ENCODE data around the gene TTC12.

The TTC12 gene

DNA sequence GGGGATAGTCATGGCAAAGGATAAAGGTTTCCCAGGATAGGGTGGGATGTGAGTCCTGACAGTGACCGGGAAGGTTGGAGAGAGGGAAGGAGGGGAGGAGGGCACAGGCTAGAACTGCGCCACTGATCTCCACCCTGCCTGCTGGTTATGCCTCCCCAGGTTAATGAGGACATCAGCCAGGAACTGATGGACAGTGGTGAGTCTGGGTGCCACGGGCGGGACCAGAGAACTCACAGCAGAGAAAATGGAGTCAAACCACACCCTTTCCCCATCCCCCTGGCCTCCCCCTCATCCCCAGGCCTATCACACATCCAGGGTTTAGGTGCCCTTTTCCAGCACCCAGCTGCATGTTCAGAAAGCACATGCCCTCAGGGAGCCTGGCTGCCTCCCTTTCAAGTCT lies 83.4 kb downstream of the TTC12 start:
- Histone ChIP-seq H3K27ac (no peak overlapping the region), H3K9ac (no peak overlapping the region)
- no peak for TF ChIP-seq Cebpa-rat (IDR thresholded peaks at IDR 0.05)

DNA sequence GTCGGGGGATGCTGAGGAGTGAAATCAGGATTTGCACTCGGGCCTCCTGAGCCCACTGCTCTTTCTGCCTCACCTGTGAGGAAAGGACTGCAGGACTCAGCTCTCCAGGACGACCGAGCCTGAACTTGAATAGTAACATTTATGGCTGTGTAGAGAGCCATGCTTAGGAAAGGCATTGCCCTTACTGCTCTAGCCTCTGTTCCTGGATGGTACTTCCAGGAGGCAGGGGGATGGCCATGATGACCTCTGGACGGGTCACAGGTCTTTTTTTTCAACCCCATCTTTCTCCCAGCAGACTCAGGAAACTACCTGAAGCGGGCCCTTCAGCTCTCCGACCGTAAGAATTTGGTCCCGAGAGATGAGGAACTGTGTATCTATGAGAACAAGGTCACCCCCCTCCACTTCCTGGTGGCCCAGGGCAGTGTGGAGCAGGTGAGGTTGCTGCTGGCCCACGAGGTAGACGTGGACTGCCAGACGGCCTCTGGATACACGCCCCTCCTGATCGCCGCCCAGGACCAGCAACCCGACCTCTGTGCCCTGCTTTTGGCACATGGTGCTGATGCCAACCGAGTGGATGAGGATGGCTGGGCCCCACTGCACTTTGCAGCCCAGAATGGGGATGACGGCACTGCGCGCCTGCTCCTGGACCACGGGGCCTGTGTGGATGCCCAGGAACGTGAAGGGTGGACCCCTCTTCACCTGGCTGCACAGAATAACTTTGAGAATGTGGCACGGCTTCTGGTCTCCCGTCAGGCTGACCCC lies 84.5 kb downstream of the TTC12 start:
- Histone ChIP-seq H3K9me3 (no peaks in the 10 kb centered on the region), H4K20me1 (no peaks in the 10 kb centered on the region), H3K9ac (no peak overlapping the region), H3K4me2 (no peak overlapping the region), H3K27me3 (no peaks in the 10 kb centered on the region), H3K4me3 (no peak overlapping the region), H3K36me3 (no peaks in the 10 kb centered on the region), H3K27ac (no peak overlapping the region), H3K4me1 (peaks cover 25% of the 10 kb centered on the region)
- no peak for TF ChIP-seq Cebpa-rat (IDR thresholded peaks at IDR 0.05)

More for the DNA sequence above, 83.4 kb downstream of the TTC12 start:
- H4K20me1 ChIP-seq, result no peaks in the 10 kb centered on the region
- H3K36me3 ChIP-seq, result no peaks in the 10 kb centered on the region
- no peak overlapping the region for H3K4me2 ChIP-seq
- H3K27me3 ChIP-seq, result no peaks in the 10 kb centered on the region
- H3K4me3 ChIP-seq, result no peak overlapping the region
- peaks cover 25% of the 10 kb centered on the region for H3K4me1 ChIP-seq
- H3K9me3 ChIP-seq, result no peaks in the 10 kb centered on the region

DNA sequence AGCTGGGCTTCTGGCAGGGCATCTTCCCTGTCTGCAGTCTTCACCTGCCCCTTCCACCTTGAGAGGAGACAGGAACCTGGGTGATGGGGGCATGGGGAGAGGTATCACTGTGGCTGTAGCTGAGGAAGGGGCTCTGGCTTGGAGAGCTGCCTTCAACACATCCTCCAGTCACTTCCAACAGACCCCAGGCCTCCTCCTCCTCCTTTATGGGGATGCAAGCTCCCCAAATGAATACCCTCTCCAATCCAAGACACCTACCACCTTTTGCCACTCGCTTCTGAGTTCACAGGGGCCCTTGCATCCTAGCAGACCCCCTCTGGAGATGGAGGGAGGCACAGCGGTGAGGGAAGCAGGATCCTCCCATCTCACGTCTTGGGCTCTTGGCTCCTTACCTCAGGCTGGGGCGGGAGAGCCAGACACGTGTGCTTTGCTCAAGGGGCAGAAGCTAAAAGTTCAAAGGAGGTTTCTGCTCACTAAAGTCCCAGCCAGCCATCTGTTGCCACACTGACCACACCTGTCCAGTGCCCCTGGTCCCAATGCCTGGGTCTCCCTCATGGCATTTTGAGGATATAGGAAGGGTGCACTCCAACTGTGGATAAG lies 86.3 kb downstream of the TTC12 start:
- no peak for TF ChIP-seq Cebpa-rat (IDR thresholded peaks at IDR 0.05)
- Histone ChIP-seq H3K4me1 (peaks cover 12% of the 10 kb centered on the region), H3K9me3 (no peaks in the 10 kb centered on the region), H3K27me3 (no peaks in the 10 kb centered on the region), H3K4me2 (no peak overlapping the region), H3K27ac (no peak overlapping the region), H4K20me1 (no peaks in the 10 kb centered on the region), H3K4me3 (no peak overlapping the region), H3K9ac (no peak overlapping the region), H3K36me3 (no peaks in the 10 kb centered on the region)

GRCh38 chr11:113401718-113402117 lies 87.3 kb downstream of the TTC12 start:
- no peak overlapping the region for H3K4me2 ChIP-seq
- no peak for TF ChIP-seq Cebpa-rat (IDR thresholded peaks at IDR 0.05)
- no peak overlapping the region for H3K9ac ChIP-seq
- no peaks in the 10 kb centered on the region for H4K20me1 ChIP-seq
- no peak overlapping the region for H3K27ac ChIP-seq
- peaks cover 2% of the 10 kb centered on the region for H3K4me1 ChIP-seq
- H3K27me3 ChIP-seq, result no peaks in the 10 kb centered on the region
- H3K4me3 ChIP-seq, result no peak overlapping the region
- H3K36me3 ChIP-seq, result no peaks in the 10 kb centered on the region
- no peaks in the 10 kb centered on the region for H3K9me3 ChIP-seq

- Histone ChIP-seq H3K9me3 (no peaks in the 10 kb centered on the region), H4K20me1 (no peaks in the 10 kb centered on the region), H3K4me2 (no peak overlapping the region), H3K27ac (no peak overlapping the region), H3K4me3 (no peak overlapping the region), H3K9ac (no peak overlapping the region), H3K36me3 (no peaks in the 10 kb centered on the region), H3K4me1 (no peaks in the 10 kb centered on the region), H3K27me3 (no peaks in the 10 kb centered on the region)
- TF ChIP-seq Cebpa-rat (IDR thresholded peaks at IDR 0.05), result no peak
Observed at GRCh38 chr11:113404859-113405430, 90.6 kb downstream of the TTC12 start.

- Histone ChIP-seq H3K9ac (no peak overlapping the region), H3K36me3 (no peaks in the 10 kb centered on the region), H3K4me3 (no peak overlapping the region), H3K4me1 (no peaks in the 10 kb centered on the region), H4K20me1 (no peaks in the 10 kb centered on the region), H3K27ac (no peak overlapping the region), H3K27me3 (no peaks in the 10 kb centered on the region), H3K4me2 (no peak overlapping the region), H3K9me3 (no peaks in the 10 kb centered on the region)
- no peak for TF ChIP-seq Cebpa-rat (IDR thresholded peaks at IDR 0.05)
Observed at GRCh38 chr11:113405724-113406478, 91.5 kb downstream of the TTC12 start.

- peaks cover 6% of the 10 kb centered on the region for H3K4me1 ChIP-seq
- H4K20me1 ChIP-seq, result no peaks in the 10 kb centered on the region
- no peak overlapping the region for H3K27ac ChIP-seq
- no peak overlapping the region for H3K9ac ChIP-seq
- H3K9me3 ChIP-seq, result no peaks in the 10 kb centered on the region
- TF ChIP-seq Cebpa-rat (IDR thresholded peaks at IDR 0.05), result no peak
- no peak overlapping the region for H3K4me2 ChIP-seq
- no peak overlapping the region for H3K4me3 ChIP-seq
- H3K36me3 ChIP-seq, result no peaks in the 10 kb centered on the region
- H3K27me3 ChIP-seq, result no peaks in the 10 kb centered on the region
Observed at GRCh38 chr11:113407163-113407562, 92.8 kb downstream of the TTC12 start.

- Histone ChIP-seq H3K27ac (no peak overlapping the region), H3K4me3 (no peak overlapping the region), H3K36me3 (no peaks in the 10 kb centered on the region), H4K20me1 (no peaks in the 10 kb centered on the region), H3K4me2 (no peak overlapping the region), H3K9ac (no peak overlapping the region), H3K4me1 (peaks cover 6% of the 10 kb centered on the region), H3K9me3 (no peaks in the 10 kb centered on the region), H3K27me3 (no peaks in the 10 kb centered on the region)
- no peak for TF ChIP-seq Cebpa-rat (IDR thresholded peaks at IDR 0.05)
Observed at GRCh38 chr11:113408206-113408605, 93.8 kb downstream of the TTC12 start.

DNA sequence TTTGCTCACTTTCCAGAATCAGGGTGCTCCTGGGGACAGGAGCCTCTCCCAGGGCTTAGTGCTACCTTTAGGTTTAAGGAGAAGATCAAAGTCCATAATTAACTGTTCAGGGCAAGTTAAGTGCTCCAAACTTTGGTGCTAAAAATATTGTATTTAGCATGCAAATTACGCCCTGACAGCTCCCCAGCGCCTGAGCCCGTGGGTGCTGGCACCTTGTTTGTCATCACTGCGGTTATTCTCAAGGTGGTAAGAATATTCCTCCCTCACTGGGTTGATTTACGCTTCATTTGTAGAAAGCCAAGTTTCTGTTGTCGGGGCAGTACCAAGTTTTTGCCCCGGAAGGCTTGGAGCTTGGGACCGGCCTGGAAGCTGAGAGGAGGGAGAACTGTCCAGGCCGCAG lies 94.5 kb downstream of the TTC12 start:
- Histone ChIP-seq H3K4me2 (no peak overlapping the region), H3K36me3 (no peaks in the 10 kb centered on the region), H3K9me3 (no peaks in the 10 kb centered on the region), H3K9ac (no peak overlapping the region), H3K4me3 (no peak overlapping the region), H3K4me1 (peaks cover 6% of the 10 kb centered on the region), H3K27me3 (no peaks in the 10 kb centered on the region), H3K27ac (no peak overlapping the region), H4K20me1 (no peaks in the 10 kb centered on the region)
- no peak for TF ChIP-seq Cebpa-rat (IDR thresholded peaks at IDR 0.05)

DNA sequence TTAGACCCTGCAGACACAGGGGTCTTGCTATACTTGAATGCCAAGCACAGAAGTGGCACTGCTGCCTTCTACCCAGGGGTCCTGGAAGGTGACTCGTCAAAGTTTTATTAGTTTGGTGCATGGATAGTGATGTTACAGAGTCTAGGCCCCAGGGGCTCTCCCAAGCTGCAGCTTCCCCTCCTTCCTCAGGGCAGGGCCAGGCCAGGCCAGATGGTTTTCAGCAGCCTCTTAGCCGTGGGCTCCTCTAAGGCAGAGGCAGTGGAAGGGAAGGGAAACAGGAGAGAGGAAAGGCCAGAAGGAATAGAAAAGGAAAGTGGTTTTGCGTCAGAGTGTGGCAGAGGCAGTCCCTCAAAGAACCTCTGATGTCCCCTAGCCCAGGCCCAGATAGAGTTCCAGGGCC lies 95.1 kb downstream of the TTC12 start:
- H3K27ac ChIP-seq, result no peak overlapping the region

More for the DNA sequence above, 95.1 kb downstream of the TTC12 start:
- Histone ChIP-seq H3K4me1 (peaks cover 6% of the 10 kb centered on the region), H4K20me1 (no peaks in the 10 kb centered on the region), H3K9ac (no peak overlapping the region), H3K4me2 (no peak overlapping the region), H3K36me3 (no peaks in the 10 kb centered on the region), H3K27me3 (no peaks in the 10 kb centered on the region), H3K9me3 (no peaks in the 10 kb centered on the region), H3K4me3 (no peak overlapping the region)
- TF ChIP-seq Cebpa-rat (IDR thresholded peaks at IDR 0.05), result no peak
